GM18499 (cell line): Measurements from ENCODE around the gene KLF7.

ENCODE experiments used
- ATAC-seq: cut with Tn5 transposase; IDR thresholded peaks from one replicate; pipeline ENCODE4 v1.9.1; 2021; ENCODE audit warnings: moderate number of reproducible peaks; ENCODE audit not compliant: insufficient read depth, unreplicated experiment

Gene KLF7

GRCh38 chr2:207150284-207150683, 15.5 kb downstream of the KLF7 start:
- ATAC-seq = no peak

- ATAC-seq = peak; percentile 72
Measured at GRCh38 chr2:207149249-207150213, 16.2 kb downstream of the KLF7 start.

- ATAC-seq = no peak
Measured at GRCh38 chr2:207148020-207148419, 17.7 kb downstream of the KLF7 start.

- ATAC-seq = no peak
Measured at GRCh38 chr2:207144173-207144785, 21.5 kb downstream of the KLF7 start.

GRCh38 chr2:207143215-207144172, 22.3 kb downstream of the KLF7 start:
- ATAC-seq = no peak

- no peak for ATAC-seq
Measured at GRCh38 chr2:207142461-207142860, 23.3 kb downstream of the KLF7 start.

GRCh38 chr2:207141386-207141785, 24.4 kb downstream of the KLF7 start:
- ATAC-seq = no peak

- ATAC-seq = no peak
Measured at GRCh38 chr2:207140265-207140664, 25.5 kb downstream of the KLF7 start.

GRCh38 chr2:207139552-207139951, 26.2 kb downstream of the KLF7 start:
- ATAC-seq = no peak

GRCh38 chr2:207138627-207139297, 27.0 kb downstream of the KLF7 start:
- no peak for ATAC-seq

GRCh38 chr2:207137596-207138337, 28.0 kb downstream of the KLF7 start:
- no peak for ATAC-seq

GRCh38 chr2:207136874-207137273, 28.9 kb downstream of the KLF7 start:
- ATAC-seq = no peak

GRCh38 chr2:207135801-207136457, 29.8 kb downstream of the KLF7 start:
- ATAC-seq = no peak

- ATAC-seq = no peak
Measured at GRCh38 chr2:207135340-207135739, 30.4 kb downstream of the KLF7 start.

- no peak for ATAC-seq
Measured at GRCh38 chr2:207133820-207134519, 31.8 kb downstream of the KLF7 start.

GRCh38 chr2:207133458-207133819, 32.3 kb downstream of the KLF7 start:
- no peak for ATAC-seq

- no peak for ATAC-seq
Measured at GRCh38 chr2:207132019-207132418, 33.7 kb downstream of the KLF7 start.

GRCh38 chr2:207131594-207131993, 34.2 kb downstream of the KLF7 start:
- no peak for ATAC-seq
